ENCODE results near the gene SNX6.
"Not testable (repeated sequence)": the region's sequence is repeated elsewhere in the genome, so short reads cannot be mapped to it uniquely, and the experiment has no call there.

Gene SNX6
- total RNA-seq, result 111 to 124 reads per million in 2 experiments

GRCh38 chr14:34629657-34630529, at the start of gene SNX6:
TSS of gene SNX6 (minus strand) at chr14:34630148. CDS start at chr14:34630116, 32 bp downstream.
- DNase-seq (ENCODE audit: low read depth), result peak; percentile 79

GRCh38 chr14:34678735-34679134, 48.8 kb upstream of the SNX6 start:
- DNase-seq (ENCODE audit: low read depth), result no peak

GRCh38 chr14:34678306-34678705, 48.4 kb upstream of the SNX6 start:
- DNase-seq (ENCODE audit: low read depth), result no peak

- DNase-seq (ENCODE audit: low read depth), result no peak
Measured at GRCh38 chr14:34676516-34677211, 46.7 kb upstream of the SNX6 start.

GRCh38 chr14:34673702-34674101, 43.8 kb upstream of the SNX6 start:
- no peak for DNase-seq (ENCODE audit: low read depth)

- DNase-seq (ENCODE audit: low read depth), result no peak
Measured at GRCh38 chr14:34671716-34672115, 41.8 kb upstream of the SNX6 start.

- no peak for DNase-seq (ENCODE audit: low read depth)
Measured at GRCh38 chr14:34668111-34668510, 38.2 kb upstream of the SNX6 start.

GRCh38 chr14:34667007-34667406, 37.1 kb upstream of the SNX6 start:
- no peak for DNase-seq (ENCODE audit: low read depth)

GRCh38 chr14:34665785-34666435, 36.0 kb upstream of the SNX6 start:
- peak; percentile 5 for DNase-seq (ENCODE audit: low read depth)

- DNase-seq (ENCODE audit: low read depth), result no peak
Measured at GRCh38 chr14:34662561-34663088, 32.7 kb upstream of the SNX6 start.

- no peak for DNase-seq (ENCODE audit: low read depth)
Measured at GRCh38 chr14:34660796-34661195, 30.8 kb upstream of the SNX6 start.

GRCh38 chr14:34655959-34656358, 26.0 kb upstream of the SNX6 start:
- DNase-seq (ENCODE audit: low read depth), result no peak

GRCh38 chr14:34653073-34653472, 23.1 kb upstream of the SNX6 start:
- DNase-seq (ENCODE audit: low read depth), result not testable (repeated sequence)

GRCh38 chr14:34652348-34652747, 22.4 kb upstream of the SNX6 start:
- not testable (repeated sequence) for DNase-seq (ENCODE audit: low read depth)

- DNase-seq (ENCODE audit: low read depth), result no peak
Measured at GRCh38 chr14:34650786-34651584, 21.0 kb upstream of the SNX6 start.

- not testable (repeated sequence) for DNase-seq (ENCODE audit: low read depth)
Measured at GRCh38 chr14:34650006-34650405, 20.1 kb upstream of the SNX6 start.

- no peak for DNase-seq (ENCODE audit: low read depth)
Measured at GRCh38 chr14:34649344-34649743, 19.4 kb upstream of the SNX6 start.

GRCh38 chr14:34646570-34647255, 16.8 kb upstream of the SNX6 start:
- no peak for DNase-seq (ENCODE audit: low read depth)

- no peak for DNase-seq (ENCODE audit: low read depth)
Measured at GRCh38 chr14:34643361-34643760, 13.4 kb upstream of the SNX6 start.

GRCh38 chr14:34642595-34642994, 12.6 kb upstream of the SNX6 start:
- DNase-seq (ENCODE audit: low read depth), result no peak

GRCh38 chr14:34640826-34641225, 10.9 kb upstream of the SNX6 start:
- no peak for DNase-seq (ENCODE audit: low read depth)
